Endodermal cell (in vitro differentiated cells): ENCODE measurements around the gene STRA8. TPM values are rescaled to one million over a fixed set of nuclear protein-coding genes. Genes with fewer than 3 reads are reported as not detected.
A peak's percentile ranks its signal among the peaks of the same experiment; 100 is the strongest.

Source experiments
- DNase-seq: peaks from one replicate; pipeline ENCODE4 v3.0.0-alpha.2; 2017
- H3K27ac ChIP-seq: 2 replicates; pipeline ENCODE4 v1.5.1; 2013; ENCODE audit warnings: mild to moderate bottlenecking, low read depth, low read length, moderate library complexity
- H3K27me3 ChIP-seq: 2 replicates; pipeline ENCODE4 v1.6.1; 2013; ENCODE audit warnings: mild to moderate bottlenecking, low read length, moderate library complexity; ENCODE audit not compliant: insufficient read depth, control insufficient read depth, poor library complexity, severe bottlenecking
- H3K36me3 ChIP-seq: 2 replicates; pipeline ENCODE4 v1.7.0; 2013; ENCODE audit warnings: mild to moderate bottlenecking, low read length, moderate library complexity; ENCODE audit not compliant: control insufficient read depth, insufficient read depth
- H3K4me1 ChIP-seq: one replicate; pipeline ENCODE4 v1.7.0; 2013; ENCODE audit warnings: low read length; ENCODE audit not compliant: control insufficient read depth, insufficient read depth
- H3K4me3 ChIP-seq: 2 replicates; pipeline ENCODE4 v1.5.1; 2013; ENCODE audit warnings: mild to moderate bottlenecking, low read length, moderate library complexity
- H3K9ac ChIP-seq: 2 replicates; pipeline ENCODE4 v1.6.1; 2013; ENCODE audit warnings: mild to moderate bottlenecking, low read length, moderate library complexity; ENCODE audit not compliant: poor library complexity, severe bottlenecking; ENCODE audit errors: extremely low read depth
- H3K9me3 ChIP-seq: 2 replicates; pipeline ENCODE4 v1.6.1; 2013; ENCODE audit warnings: mild to moderate bottlenecking, low read length, moderate library complexity; ENCODE audit not compliant: control insufficient read depth
- H3K27ac Mint-ChIP-seq: 2 replicates; pipeline ENCODE4 v1.8.0; 2020; ENCODE audit warnings: mixed read lengths
- H3K27me3 Mint-ChIP-seq: 2 replicates; pipeline ENCODE4 v1.8.0; 2021; ENCODE audit warnings: mild to moderate bottlenecking, mixed read lengths; ENCODE audit not compliant: insufficient read depth
- H3K36me3 Mint-ChIP-seq: 2 replicates; pipeline ENCODE4 v1.8.0; 2020; ENCODE audit warnings: low read depth, mixed read lengths
- H3K4me1 Mint-ChIP-seq: 2 replicates; pipeline ENCODE4 v1.8.0; 2020; ENCODE audit warnings: mixed read lengths
- H3K4me3 Mint-ChIP-seq: 2 replicates; pipeline ENCODE4 v1.8.0; 2020; ENCODE audit warnings: mild to moderate bottlenecking, moderate library complexity, mixed read lengths
- H3K9me3 Mint-ChIP-seq: 2 replicates; pipeline ENCODE4 v1.8.0; 2020; ENCODE audit warnings: mild to moderate bottlenecking, mixed read lengths
- WGBS, 2 experiments: methylation state at CpG; one replicate each; pipeline versions ENCODE4 v1.1.5 to v1.1.7; 2013; ENCODE audit warnings: missing lambda C conversion rate in 2 of 2, mixed read lengths in 1 of 2; ENCODE audit not compliant: insufficient coverage in 1 of 2, insufficient read length in 1 of 2; 5-methylcytosine and 5-hydroxymethylcytosine counted together
- total RNA-seq, 2 donors: library from RNA; stranded (reverse); fragmentation: NEBNext Ultra II Directional in 1 of 2; extraction: Animal tissue kit (Norgen Biotek cat#: 25700) in 1 of 2; gene quantifications; 2 replicates in 1 of 2; 3 replicates in 1 of 2; pipeline ENCODE4 v1.2.1, GENCODE V29; 2021
- TF ChIP-seq, protein P1 (sequence below): fragments of 200-600 bp; sonication (generic); conservative IDR thresholded peaks from 2 replicates; pipeline ENCODE4 v1.5.0; 2021; ENCODE audit warnings: antibody characterized with exemption, mild to moderate bottlenecking

The STRA8 gene
- total RNA-seq, 2 donors from 2014 or later, result not detected

GRCh38 chr7:135239263-135239662 is 5.6 kb downstream of the STRA8 start:
- Mint-ChIP-seq H3K4me3 (no peak overlapping the region), H3K27ac (no peak overlapping the region), H3K9me3 (no peaks in the 10 kb centered on the region), H3K27me3 (no peaks in the 10 kb centered on the region), H3K36me3 (no peaks in the 10 kb centered on the region), H3K4me1 (peaks cover 6% of the 10 kb centered on the region)
- H3K27me3 ChIP-seq, result no peaks in the 10 kb centered on the region
- H3K4me3 ChIP-seq, result no peak overlapping the region
- TF ChIP-seq, protein P1, sequence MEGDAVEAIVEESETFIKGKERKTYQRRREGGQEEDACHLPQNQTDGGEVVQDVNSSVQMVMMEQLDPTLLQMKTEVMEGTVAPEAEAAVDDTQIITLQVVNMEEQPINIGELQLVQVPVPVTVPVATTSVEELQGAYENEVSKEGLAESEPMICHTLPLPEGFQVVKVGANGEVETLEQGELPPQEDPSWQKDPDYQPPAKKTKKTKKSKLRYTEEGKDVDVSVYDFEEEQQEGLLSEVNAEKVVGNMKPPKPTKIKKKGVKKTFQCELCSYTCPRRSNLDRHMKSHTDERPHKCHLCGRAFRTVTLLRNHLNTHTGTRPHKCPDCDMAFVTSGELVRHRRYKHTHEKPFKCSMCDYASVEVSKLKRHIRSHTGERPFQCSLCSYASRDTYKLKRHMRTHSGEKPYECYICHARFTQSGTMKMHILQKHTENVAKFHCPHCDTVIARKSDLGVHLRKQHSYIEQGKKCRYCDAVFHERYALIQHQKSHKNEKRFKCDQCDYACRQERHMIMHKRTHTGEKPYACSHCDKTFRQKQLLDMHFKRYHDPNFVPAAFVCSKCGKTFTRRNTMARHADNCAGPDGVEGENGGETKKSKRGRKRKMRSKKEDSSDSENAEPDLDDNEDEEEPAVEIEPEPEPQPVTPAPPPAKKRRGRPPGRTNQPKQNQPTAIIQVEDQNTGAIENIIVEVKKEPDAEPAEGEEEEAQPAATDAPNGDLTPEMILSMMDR, result no peak
- no peak overlapping the region for H3K27ac ChIP-seq
- no peaks in the 10 kb centered on the region for H3K9me3 ChIP-seq
- H3K4me1 ChIP-seq, result no peaks in the 10 kb centered on the region
- WGBS, 2 experiments, result 87 to 90% methylated on average over 3 to 7 of the region's 7 CpGs
- H3K36me3 ChIP-seq, result no peaks in the 10 kb centered on the region
- no peak overlapping the region for H3K9ac ChIP-seq
- peak; percentile 36 for DNase-seq

GRCh38 chr7:135240441-135240840 is 6.8 kb downstream of the STRA8 start:
- Mint-ChIP-seq H3K27me3 (no peaks in the 10 kb centered on the region), H3K4me1 (peaks cover 6% of the 10 kb centered on the region), H3K9me3 (no peaks in the 10 kb centered on the region), H3K4me3 (no peak overlapping the region), H3K36me3 (no peaks in the 10 kb centered on the region), H3K27ac (no peak overlapping the region)
- TF ChIP-seq, protein P1, result no peak
- no peaks in the 10 kb centered on the region for H3K9me3 ChIP-seq
- H3K27me3 ChIP-seq, result no peaks in the 10 kb centered on the region
- no peaks in the 10 kb centered on the region for H3K4me1 ChIP-seq
- no peaks in the 10 kb centered on the region for H3K36me3 ChIP-seq
- DNase-seq, result no peak
- no peak overlapping the region for H3K9ac ChIP-seq
- WGBS, 2 experiments, result 75 to 85% methylated on average over 2 to 9 of the region's 9 CpGs
- no peak overlapping the region for H3K4me3 ChIP-seq
- no peak overlapping the region for H3K27ac ChIP-seq

- Histone ChIP-seq H3K27ac (no peak overlapping the region), H3K4me1 (no peaks in the 10 kb centered on the region), H3K9ac (no peak overlapping the region), H3K9me3 (no peaks in the 10 kb centered on the region), H3K4me3 (no peak overlapping the region), H3K27me3 (no peaks in the 10 kb centered on the region), H3K36me3 (no peaks in the 10 kb centered on the region)
- WGBS, 2 experiments, result 84 to 89% methylated on average over 4 to 5 of the region's 5 CpGs
- no peak overlapping the region for H3K27ac Mint-ChIP-seq
- H3K9me3 Mint-ChIP-seq, result peaks cover 3% of the 10 kb centered on the region
- H3K27me3 Mint-ChIP-seq, result no peaks in the 10 kb centered on the region
- H3K4me3 Mint-ChIP-seq, result no peak overlapping the region
- H3K36me3 Mint-ChIP-seq, result no peaks in the 10 kb centered on the region
- DNase-seq, result no peak
- H3K4me1 Mint-ChIP-seq, result peaks cover 6% of the 10 kb centered on the region
- TF ChIP-seq, protein P1, result no peak
Observed at GRCh38 chr7:135242096-135242684, 8.6 kb downstream of the STRA8 start.
